HFF-Myc (cell line): ENCODE measurements around the gene ENAH.

ENCODE experiments used
- DNase-seq: peaks from one replicate; pipeline ENCODE4 v3.0.0-alpha.2; 2011; ENCODE audit warnings: low read depth; ENCODE audit errors: extremely low read depth
- H3K4me3 ChIP-seq: replicated peaks from 2 replicates; pipeline ENCODE4 v1.5.1; 2011; ENCODE audit warnings: low read depth, mild to moderate bottlenecking, control low read depth, low read length
- TF ChIP-seq, protein P1 (sequence below): IDR thresholded peaks from 2 replicates; pipeline ENCODE4 v1.5.1; 2012; ENCODE audit warnings: mild to moderate bottlenecking, low read depth, low read length, control low read depth; ENCODE audit errors: missing control alignments

The ENAH gene

DNA sequence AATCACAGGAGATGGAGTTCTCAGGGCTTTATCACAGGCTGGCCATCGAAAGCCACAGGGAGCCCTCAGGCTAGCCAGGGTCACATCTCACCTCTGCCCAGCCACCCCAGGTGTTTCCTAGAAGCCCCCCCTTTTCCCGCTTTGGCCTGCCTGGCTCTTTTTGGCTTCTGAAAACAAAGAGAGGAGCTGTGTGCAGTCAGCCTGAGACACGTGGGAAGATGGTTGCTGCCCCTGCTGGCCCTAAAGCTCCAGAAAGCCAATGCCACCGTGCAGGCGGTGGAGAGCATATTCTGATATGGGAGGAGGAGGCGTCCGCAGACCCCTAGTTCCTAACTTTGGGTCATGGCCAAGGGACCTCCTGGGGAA lies 206.3 kb downstream of the ENAH start:
- TF ChIP-seq, protein P1, sequence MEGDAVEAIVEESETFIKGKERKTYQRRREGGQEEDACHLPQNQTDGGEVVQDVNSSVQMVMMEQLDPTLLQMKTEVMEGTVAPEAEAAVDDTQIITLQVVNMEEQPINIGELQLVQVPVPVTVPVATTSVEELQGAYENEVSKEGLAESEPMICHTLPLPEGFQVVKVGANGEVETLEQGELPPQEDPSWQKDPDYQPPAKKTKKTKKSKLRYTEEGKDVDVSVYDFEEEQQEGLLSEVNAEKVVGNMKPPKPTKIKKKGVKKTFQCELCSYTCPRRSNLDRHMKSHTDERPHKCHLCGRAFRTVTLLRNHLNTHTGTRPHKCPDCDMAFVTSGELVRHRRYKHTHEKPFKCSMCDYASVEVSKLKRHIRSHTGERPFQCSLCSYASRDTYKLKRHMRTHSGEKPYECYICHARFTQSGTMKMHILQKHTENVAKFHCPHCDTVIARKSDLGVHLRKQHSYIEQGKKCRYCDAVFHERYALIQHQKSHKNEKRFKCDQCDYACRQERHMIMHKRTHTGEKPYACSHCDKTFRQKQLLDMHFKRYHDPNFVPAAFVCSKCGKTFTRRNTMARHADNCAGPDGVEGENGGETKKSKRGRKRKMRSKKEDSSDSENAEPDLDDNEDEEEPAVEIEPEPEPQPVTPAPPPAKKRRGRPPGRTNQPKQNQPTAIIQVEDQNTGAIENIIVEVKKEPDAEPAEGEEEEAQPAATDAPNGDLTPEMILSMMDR = no peak
- H3K4me3 ChIP-seq = no peak overlapping the region
- DNase-seq = no peak

- no peak overlapping the region for H3K4me3 ChIP-seq
- TF ChIP-seq, protein P1 = no peak
- DNase-seq = no peak
Observed at GRCh38 chr1:225445639-225446594, 207.0 kb downstream of the ENAH start.

GRCh38 chr1:225442123-225442505 lies 210.8 kb downstream of the ENAH start:
- no peak overlapping the region for H3K4me3 ChIP-seq
- TF ChIP-seq, protein P1 = no peak
- DNase-seq = no peak

DNA sequence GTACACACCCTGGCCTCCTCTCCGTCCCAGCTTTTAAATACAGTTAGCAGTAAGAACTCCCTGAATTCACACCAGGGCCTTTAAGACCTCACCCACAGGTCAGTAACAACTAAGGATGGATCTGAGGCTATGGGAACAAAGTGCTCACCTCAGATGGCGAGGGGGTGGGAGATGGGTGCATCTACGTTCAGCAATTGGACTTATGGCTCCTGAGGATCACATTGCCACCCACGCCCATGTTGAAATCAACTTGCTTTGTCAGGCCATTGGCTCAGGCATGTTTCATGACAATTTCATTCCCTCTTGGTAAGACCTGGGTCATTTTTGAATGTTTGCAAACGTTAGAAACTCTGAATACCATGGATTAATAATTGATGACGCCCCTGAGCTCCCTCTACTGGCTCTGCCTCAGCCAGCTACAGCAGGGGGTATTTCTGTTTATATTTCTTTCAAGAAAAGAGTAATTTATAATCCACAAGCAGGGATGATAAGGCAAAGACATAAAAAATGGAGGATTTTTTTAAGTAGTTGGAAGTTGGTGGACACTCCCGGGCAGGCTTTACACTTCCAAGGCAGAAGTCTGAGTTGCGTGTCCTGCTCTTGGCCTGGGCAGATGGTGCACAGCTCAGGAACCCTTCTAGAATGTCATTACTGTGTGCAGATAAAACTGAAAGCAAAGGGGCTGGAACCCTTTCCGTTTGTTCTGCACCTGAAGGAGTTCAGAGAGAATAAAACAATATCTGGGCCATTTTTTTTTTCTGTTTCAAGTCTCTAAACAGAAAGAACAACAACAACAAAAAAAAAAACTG lies 211.4 kb downstream of the ENAH start:
- H3K4me3 ChIP-seq = no peak overlapping the region
- DNase-seq = no peak
- TF ChIP-seq, protein P1 = no peak

DNA sequence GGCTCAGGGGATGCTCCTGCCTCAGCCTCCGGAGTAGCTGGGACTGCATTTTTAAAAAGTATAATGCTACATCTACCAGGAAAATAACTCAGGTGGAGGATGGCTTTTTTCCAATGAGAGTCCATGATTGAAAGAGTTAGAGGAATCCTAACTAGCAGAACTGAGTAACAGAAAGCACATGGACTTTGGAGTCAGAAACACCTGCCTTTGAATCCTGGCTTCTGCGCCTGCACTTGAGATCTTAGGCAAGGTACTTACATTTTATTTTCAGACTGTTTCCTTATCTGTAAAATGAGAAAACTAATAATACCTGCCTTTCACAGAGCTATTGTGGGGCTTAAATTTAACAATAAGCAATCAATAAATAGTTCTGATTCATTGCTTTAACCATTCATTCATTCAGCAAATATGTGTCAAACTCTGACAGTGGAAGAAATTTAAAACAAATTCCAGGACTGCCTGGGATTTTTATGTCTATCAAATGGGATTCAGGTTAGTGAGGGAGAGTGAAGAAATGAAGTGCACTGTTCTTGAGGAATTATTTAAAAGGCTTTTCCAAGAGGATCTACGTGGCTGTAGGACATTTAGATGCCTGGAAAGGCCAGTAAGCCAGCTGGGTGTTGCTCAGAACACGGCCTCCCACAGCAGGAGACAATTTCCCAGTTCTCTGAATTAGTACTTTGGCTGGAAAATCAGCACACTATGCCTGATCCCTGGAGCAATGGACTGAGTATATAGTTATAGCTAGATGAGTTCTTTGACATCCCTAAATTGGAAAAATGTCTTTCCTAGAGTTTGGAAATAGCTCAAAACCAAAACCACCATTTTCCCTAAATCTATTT lies 212.3 kb downstream of the ENAH start:
- H3K4me3 ChIP-seq = no peak overlapping the region
- DNase-seq = no peak
- TF ChIP-seq, protein P1 = no peak

DNA sequence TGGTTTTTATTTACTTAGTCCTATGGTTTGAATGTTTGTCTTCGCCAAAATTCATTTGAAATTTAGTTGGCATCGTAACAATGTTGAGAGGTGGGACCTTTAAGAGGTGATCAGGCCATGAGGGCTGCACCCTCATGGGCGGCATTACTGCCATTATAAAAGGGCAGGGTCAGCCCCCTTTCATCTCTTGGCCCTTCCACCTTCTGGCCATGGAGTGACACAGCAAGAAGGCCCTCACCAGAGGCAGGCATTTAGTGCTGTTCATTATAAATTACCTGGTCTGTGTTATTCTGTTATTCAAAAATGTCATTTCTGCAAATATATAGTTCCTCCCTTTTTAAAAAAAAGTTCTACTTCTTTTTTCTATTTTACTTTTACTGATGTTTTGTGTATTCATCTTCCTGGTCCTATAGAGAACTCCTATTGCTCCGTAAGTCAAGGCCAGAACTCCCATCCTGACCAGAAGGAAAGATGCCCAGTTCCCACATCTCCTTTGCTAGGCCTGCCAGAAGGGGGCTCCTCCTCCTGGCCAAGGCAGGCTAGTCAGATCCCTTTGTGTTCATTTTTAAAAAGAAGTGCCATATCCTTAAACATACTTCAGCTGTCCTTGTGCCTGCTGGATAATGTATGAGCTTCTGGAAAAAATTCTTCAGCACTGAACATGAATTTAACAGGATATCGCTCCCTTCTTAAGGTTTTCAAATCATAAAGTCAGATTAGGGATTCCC lies 215.0 kb downstream of the ENAH start:
- no peak for DNase-seq
- TF ChIP-seq, protein P1 = peak; percentile 59

More for the DNA sequence above, 215.0 kb downstream of the ENAH start:
- no peak overlapping the region for H3K4me3 ChIP-seq
